Fibroblast of skin of right quadriceps (primary cell): Measurements from ENCODE around the gene SPRED2.

Source experiments
- DNase-seq: peaks from one replicate; pipeline ENCODE4 v3.0.0-alpha.2; 2013

Gene SPRED2

GRCh38 chr2:65438137-65438899, 5.9 kb upstream of the SPRED2 start:
- DNase-seq = no peak

GRCh38 chr2:65437392-65438135, 5.2 kb upstream of the SPRED2 start:
- DNase-seq = no peak

DNA sequence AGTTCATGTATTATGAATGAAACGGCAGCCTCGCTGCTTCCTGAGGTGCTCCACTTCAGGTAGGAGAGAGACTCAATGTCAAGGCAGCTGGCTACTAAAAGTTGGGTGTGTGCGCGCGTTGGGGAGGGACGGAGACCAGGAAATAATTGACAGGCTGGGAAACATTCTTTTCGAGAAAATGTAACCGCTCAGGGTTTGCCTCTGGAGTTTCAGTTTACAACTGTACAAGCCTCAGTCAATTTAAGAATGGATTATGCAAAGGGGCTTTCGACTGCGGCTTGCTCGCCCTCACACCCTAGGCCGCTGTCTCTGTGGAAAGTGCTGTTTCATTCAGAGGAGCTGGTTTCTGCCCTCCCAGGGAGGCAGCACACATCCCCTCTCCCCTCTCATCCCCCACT, 4.4 kb upstream of the SPRED2 start:
- DNase-seq = no peak

DNA sequence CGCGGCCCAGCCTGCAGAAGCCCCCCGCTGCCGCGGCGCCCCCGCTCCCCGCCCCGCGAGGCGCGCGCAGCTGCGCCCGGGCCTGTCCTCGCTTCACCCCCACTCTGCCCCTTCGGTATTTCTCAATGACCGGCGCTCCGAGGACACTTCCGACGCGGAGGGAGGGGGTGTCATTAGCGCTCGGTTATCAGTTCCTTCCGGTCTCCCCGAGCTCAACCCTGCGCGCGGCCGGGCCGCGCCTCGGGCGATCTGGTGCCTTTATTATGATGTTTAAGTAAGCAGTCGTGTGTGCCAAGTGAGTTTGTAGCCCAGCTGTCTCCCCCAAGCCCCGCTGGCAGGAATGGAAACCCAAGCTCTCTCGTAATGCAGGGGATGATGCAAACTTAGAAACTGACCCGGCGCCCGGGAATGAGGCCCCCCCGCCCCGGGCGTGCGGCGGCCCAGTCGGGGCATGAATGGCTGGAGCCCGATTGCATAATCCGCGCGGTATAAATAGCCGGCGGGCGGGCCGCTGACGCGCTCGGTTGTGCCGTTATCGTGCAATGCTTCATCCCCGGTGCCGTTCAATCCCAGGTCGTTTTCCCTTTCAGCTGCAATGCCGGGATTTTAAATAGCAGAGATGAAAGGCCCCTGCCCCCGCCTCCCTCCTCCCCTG, 3.9 kb upstream of the SPRED2 start:
- peak; percentile 94 for DNase-seq

DNA sequence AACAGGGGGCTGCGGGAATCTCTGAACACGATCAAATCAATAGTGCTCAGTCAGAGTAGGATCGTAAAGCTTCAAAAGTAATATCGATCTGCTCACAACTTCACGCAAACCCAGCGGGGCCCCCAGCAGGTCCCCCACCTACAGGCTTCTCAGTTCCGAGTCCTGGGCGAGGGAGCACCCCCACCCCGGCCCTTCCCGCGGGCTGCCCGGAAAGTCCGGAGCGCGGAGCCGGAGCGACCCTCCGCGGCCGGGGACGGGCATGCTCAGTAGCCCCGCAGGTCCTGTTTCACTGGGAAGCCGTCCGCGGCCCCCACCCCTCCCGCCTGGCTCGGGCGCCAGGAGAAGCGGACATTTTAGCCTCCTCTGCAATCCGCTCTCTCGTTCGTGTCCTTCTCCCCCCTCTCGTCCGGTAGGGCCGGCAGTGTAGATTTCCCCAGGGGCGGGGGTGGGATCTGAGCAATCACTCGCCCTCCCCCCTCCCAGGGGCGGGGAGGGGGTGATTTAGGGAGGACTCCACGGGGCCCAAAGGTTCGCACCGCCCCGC, 3.3 kb upstream of the SPRED2 start:
- DNase-seq = peak; percentile 88

GRCh38 chr2:65434592-65435241, 2.3 kb upstream of the SPRED2 start:
- no peak for DNase-seq

DNA sequence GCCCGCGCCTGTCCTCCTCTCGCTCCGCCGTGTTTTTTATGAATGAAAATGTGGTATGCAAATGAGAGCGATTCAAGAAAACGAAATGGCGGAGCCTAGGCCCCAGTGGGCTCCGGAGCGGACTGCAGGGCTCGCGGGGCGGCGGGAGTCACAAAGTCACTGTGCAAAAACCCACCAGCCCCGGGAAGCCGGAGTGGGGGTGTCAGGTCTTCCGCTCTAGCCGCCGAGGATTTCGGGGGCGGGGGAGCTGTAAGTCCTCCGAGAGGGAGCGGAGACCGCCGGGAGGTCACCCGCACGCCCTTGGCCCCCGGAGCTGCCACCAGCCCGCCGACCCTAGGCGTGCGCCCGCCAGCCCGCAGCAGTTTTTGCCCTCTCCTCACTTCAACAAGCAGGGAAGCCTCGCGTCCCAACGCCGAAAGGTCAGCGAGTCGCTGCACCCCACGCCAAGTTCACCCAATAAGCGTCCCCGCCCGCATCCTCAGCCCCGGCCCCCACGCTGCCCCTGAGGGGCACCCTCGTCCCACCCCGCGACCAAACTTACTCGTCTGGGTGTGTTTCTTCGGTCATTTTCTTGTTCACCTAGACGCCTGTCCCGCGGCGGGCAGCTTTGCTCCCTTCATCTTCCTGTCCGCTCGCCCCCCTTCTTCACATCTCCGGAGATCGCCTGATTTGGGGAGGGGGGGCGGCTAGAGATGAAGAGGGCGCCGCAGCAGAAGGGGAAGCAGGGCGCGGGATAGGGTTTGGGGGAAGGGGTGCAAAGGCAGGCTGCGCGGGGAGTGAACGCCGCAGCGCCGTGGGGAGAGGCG, 775 bp downstream of the SPRED2 start:
- DNase-seq = peak; percentile 35

- DNase-seq = peak; percentile 42
These were observed 1.6 kb downstream of the SPRED2 start for GRCh38 chr2:65430603-65431420.

DNA sequence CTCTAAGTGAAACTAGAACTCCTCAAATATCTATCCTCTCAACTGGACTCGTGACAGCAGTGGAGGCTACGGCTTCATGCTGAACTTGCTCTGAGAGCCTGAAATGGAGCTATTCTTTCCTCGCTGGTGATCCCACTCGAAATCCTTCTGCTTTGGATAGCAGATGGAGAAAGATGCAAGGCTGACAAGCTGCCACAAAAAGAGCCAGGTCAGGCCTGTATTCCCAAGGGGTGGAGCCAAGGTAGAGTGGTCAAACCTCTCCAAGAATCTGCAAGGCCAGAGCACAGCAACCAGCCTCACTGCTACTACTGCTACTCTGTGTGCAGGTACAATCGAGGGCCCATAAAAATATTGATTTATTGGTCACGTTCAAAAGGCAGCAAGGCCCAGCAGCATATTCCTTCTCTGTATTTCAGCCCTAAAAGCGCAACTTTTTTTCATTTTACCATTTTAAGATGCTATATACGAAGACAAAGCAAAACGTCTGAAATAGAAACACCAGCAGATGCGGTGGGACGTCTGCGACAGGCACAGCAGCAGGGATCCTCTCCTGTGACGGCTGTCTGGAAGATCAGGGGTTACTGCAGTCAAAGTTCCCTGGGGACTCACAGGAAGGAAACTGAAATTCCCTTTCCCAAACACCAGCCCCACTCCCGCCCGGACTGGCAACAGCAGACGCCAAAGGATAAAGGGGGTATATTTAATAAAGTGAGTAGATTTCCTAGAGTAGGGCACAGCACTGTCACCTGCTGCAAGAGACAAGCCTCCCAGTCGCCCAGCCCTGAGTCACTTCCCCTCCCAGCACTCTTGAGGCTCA, 2.4 kb downstream of the SPRED2 start:
- DNase-seq = no peak

DNA sequence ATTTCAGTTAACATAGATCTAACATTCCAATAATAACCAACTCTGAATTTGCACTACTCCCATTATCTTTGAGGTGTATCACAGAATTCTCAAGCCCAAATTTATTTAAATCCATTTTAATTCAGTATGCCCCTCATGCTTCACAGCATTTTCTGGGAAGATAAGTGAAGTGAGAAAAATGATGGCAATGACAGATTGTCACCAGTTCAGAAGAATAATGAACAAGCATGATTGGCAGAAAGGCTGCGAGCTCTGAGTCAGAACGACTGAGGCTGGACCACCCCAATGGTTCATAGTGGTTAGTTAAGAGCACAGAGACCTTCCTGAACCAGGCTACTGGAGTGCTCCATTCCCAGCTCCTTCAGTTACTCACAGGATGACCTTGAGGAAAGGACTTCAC, 4.9 kb downstream of the SPRED2 start:
- DNase-seq = no peak

GRCh38 chr2:65425276-65425675, 7.1 kb downstream of the SPRED2 start:
- no peak for DNase-seq

DNA sequence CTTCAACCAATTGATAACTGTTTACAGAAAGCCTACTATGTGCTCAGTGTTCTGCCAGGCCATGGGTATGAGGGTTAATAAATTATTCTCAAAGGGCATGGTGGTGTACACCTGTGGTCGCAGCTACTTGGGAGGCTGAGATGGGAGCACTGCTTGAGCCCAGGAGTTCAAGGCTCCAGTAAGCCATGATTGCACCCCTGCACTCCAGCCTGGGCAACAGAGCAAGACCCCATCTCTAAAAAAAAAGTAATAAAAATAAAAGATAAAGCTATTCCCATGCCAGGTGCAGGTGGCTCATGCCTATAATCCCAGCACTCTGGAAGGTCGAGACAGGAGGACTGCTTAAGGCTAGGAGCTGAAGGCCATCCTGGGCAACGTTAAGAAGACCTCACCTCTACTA, 8.0 kb downstream of the SPRED2 start:
- DNase-seq = no peak

DNA sequence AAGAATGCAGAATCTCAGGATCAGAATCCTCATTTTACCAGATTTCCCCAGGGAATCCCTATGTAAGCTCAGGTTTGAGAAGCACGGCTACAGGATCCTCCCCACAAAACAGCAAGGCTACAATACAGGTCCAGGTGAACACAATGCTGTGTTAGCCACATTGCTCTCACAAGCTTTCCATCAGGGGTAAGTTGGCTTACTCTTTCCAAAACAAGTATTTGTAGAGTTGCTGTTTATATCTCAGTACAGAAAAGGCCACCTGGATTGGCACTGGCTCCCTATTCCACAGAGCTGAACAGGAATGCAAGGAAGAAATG, 11.0 kb downstream of the SPRED2 start:
- no peak for DNase-seq

- peak; percentile 68 for DNase-seq
These were observed 11.5 kb downstream of the SPRED2 start for GRCh38 chr2:65420712-65421431.

- DNase-seq = no peak
These were observed 14.8 kb downstream of the SPRED2 start for GRCh38 chr2:65417509-65418085.

- no peak for DNase-seq
These were observed 15.5 kb downstream of the SPRED2 start for GRCh38 chr2:65416945-65417344.

GRCh38 chr2:65416321-65416720, 16.1 kb downstream of the SPRED2 start:
- DNase-seq = no peak

DNA sequence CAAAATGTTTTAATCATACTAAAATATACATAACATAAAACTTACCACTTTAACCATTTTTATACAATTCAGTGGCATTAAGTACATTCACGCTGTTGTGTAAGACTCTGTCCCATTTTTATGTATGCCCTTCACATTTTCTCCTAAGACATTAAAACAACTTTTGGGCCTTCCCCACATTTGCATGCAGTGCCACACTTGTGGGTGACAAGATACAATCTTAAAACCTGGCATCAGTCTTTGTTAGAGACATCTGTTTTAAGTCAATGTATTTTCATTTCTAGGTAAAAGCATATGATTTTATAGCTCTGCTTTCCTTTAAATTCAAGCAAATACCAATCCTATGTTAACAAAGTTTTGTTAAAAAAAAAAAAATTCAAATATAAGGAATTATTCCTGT, 17.3 kb downstream of the SPRED2 start:
- no peak for DNase-seq

DNA sequence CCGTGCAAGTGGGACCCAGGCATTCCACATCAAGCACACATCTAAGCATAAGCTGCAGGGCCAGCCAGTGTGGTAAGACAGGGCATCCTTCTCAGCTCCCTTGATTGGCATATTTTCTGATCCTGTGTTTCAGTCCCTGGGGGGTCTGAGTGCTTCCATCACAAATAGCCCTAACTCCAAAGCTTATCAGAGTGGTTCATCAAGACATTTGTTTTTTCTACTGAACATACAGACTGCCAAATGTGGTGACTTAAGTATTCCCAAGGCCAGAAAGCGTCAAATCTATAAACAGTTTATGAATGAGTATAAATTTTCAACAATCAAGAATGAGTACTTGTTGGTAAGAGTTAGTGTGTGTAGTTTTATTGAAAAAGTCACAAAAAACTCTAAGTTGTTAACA, 18.8 kb downstream of the SPRED2 start:
- no peak for DNase-seq

GRCh38 chr2:65413106-65413505, 19.3 kb downstream of the SPRED2 start:
- no peak for DNase-seq
